NCI-H748 (cell line): ENCODE data around the gene GRK6.

ENCODE experiments used
- DNase-seq: peaks from one replicate; lab custom pipeline; 2025; ENCODE audit not compliant: unreplicated experiment; lab: John Stamatoyannopoulos, UW

GRK6 gene

DNA sequence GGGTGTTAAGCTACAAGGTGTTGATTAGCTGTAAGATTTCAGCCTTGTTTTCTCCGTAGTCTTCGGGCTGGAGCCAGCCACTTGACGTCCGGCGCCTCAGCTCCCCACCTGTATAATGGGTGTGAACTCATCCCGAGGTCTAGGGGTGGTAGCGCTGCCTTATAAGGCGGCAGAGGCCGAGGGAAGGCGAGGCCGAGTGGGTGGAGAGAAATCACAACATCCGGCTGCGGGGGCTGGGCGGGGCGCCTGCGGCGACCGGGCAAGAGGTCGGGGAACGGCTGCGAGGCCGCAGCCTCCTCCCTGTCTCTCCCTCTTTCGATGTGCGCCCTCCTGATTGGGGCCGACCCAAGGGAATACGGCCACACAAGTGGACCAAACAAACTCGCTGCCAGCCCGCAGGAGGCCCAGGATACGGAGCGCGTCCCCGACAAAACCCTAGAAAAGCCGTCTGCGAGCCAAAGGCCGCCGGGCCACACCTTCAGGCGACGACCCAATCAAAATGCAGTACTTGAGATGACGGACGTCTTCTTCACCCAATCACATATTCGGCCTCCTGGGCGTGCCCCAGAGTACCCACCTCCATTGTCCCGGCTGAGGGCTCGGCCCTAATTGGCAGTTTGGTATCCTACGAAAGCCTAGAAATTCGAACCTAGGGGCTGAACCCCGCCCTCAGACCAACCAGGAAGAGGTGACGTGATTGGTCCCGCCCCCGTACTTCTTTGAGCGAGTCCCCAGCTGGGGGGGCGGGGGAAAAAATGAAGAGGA lies 493 bp upstream of the GRK6 start:
- peak; percentile 100 for DNase-seq

DNA sequence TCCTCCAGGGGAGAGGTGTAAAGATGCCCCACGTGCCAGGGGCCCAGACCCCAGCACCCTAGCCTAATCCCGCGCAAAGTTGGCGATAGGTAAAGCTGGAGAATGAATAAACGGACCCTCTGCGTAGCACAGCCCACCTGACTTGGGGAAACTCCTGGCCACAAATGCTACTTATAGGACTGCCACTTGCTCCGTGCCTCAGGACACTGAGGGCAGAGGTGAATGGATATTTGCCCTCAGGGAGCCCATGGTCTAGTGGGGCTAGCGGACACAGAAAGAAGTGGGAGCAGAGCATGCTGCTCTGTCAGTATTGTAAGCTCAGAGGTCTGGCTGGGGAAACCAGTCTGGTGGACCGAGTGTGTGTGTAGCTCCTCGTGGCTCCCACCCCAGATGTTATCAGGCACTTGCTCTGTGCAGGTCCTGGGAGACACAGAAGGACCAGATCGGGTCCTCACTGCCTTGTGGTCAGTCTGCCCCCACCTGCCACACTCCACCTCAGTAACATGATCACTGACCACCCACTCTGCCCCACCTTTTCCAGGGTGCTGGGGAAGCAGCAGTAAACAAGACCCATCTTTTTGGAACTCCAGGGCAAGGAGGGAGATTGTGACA lies 841 bp downstream of the GRK6 start:
- peak; percentile 36 for DNase-seq

DNA sequence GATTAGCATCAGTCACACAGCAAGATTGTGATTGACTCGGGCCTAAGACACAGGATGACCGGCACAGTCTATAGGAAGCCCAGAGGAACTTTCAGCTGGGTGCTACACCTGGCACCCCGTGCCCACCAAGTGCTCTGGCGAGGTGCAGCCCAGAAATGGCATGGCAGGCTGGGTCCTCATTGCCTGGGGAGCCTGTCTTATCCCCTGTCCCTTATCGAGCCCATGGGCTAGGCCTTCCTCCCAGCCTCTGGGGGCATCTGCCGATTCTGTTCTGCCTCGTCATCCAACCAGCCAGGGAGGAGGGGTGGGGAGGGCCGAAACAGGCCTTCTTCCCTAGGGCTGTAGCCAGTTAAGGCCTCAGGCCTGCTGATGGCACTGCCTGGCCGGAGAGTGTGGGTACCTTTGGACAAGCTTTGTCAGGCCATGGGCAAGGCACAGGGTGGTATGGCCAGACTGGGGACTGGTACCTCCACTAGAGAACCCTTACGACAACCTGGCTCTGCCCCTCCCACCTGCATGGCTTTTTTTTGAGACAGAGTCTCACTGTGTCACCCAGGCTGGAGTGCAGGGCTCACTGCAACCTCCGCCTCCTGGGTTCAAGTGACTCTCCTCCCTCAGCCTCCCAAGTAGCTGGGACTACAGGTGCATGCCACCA lies 1.6 kb downstream of the GRK6 start:
- DNase-seq = no peak

DNA sequence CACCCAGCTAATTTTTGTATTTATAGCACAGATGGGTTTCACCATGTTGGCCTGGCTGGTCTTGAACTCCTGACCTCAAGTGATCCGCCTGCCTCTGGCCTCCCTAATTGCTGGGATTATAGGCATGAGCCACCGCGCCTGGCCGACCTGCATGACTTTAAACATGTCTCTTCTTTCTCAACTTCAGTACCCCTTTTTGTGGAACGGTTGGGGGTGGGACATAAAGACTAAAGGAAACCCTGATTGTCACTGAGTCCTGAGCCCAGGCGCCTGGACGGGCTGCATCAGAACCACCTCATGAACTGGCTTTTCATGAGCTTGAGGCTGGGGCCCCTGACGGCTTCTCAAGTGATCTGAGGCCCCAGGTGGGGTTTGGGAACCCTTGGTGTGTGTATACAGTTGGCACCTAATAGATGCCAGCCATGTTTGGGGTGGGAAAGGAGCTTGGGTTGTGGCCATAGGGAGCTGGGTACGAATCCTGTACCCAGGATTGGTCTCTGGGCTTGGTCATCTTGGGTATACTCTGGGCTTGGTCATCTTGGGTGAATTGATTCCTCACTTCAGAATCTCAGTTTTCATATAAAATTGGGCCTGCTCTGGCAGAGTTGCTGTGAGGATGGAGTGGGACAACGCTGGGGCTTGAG lies 2.2 kb downstream of the GRK6 start:
- no peak for DNase-seq

DNA sequence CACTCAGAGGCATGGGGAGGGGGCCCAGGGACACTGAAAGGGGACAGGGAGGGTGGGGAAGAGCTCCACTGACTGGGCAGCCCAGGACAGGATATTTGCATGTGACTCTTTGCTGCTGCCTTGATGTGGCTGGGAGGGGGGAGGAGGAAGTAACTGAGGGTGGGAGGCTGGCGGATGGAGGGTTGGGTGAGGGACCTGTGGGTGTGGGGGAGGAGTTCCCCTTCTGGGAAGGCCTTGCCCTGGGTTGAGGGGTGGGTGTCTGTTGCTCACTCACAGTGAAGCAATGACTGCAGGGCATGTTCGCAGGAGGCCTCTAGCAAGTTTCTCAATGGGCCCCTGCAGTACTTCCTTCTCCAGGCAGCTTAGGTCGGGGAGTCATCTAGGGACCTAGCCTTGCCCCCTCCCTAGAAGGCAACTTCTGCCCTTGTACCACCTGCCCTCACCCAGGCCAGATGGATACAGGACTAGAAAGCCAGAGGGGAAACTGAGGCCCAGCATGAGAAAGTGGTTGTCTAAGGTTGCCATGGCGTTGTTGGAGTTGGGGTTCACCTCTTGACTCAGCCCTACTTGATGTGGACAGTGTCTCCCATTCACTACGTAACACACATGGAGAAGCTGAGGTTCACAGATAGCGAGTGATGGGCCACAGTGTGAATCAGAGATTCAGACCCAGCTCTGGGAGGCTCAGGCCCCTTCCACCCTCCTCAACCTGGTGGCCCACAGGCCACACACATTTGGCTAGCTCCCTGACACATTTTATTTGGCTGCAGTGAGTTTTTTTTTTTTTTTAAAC lies 3.0 kb downstream of the GRK6 start:
- no peak for DNase-seq

DNA sequence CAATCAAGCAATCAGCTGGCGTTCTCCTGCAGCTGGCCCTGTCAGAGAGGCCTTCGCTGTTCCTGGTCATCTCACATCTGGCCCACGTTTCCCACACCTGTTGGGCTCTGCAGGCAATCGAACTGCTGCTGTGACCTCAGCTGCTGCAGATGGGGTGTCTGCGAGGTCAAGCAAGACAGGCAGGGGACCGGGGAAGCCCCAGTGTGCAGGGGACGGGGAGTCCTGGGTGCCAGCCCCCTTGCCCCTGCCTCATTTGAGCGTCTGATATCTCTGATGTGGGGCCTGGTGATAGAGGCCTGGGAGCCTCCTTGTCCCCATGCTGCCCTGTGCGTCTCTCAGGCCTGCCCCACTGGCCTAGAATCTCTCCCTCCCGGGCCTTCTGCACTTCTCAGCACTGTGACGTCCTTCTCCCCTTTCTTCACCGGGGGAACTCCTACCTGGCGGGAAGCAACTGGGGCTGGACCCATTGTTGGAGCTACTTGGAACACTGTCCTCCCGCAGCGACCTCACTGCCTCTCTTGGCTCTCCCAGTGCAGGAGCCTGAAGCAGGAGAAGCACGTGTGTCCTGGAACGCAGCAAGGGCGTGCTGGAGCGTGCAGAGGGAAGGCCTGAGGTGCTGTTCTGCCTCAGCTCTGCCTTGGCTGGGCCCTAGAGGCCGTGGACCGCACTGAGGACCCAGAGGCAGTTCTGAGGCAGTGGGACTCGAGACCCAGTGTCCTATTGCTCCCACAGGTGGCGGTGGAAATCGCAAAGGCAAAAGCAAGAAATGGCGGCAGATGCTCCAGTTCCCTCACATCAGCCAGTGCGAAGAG lies 3.9 kb downstream of the GRK6 start:
- DNase-seq = no peak

DNA sequence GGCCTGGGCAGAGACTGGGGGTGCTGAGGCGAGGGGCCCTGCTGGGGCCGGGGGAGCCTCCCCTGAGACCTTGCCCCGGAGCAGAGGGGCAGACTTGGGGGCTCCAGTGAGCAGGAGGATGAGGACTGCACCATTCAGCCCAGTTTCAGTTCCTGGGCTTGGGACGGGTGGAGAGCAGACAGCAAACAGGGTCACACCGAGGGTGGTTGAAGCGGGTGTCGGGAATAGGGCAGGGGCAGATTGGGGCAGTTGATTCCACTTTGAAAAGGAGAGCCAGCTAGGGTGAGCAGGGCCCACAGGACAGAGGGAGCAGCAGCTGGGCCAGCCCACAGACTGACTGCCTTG lies 4.5 kb downstream of the GRK6 start:
- no peak for DNase-seq

DNA sequence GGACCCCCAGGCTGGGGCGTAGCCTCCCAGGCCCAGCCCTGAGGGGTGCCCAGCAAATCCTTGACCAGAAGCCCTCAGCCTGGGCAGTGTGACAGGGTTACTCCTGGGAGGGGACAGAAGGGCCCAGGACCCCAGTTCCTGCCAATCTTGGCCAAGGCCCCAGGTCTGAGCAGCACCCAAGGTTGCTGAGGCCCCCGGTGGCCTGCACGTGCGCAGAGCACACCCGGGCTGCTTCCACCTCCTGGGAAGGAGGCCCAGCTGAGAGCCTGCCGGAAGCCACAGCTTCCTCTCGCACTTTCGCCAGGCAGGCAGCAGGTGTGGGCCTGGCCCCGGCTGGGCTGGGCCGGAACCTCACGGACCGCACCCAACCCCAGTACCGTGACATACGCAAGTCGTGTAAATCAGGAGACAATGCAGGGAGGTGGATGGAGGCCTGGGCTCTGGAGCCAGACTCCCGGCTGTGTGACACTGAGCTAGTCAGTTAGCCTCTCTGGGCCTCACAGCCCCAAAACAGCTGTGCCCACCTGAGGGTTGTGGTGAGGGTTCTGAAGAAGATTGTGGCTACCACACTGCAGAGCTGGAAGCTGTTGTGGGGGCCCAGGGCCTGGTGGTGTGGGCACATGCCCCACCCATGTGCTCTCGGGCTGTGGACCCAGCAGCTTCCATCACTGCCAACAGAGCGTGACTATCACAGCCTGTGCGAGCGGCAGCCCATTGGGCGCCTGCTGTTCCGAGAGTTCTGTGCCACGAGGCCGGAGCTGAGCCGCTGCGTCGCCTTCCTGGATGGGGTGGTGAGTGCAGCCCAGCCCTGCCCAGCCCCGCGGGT lies 5.1 kb downstream of the GRK6 start:
- DNase-seq = no peak

DNA sequence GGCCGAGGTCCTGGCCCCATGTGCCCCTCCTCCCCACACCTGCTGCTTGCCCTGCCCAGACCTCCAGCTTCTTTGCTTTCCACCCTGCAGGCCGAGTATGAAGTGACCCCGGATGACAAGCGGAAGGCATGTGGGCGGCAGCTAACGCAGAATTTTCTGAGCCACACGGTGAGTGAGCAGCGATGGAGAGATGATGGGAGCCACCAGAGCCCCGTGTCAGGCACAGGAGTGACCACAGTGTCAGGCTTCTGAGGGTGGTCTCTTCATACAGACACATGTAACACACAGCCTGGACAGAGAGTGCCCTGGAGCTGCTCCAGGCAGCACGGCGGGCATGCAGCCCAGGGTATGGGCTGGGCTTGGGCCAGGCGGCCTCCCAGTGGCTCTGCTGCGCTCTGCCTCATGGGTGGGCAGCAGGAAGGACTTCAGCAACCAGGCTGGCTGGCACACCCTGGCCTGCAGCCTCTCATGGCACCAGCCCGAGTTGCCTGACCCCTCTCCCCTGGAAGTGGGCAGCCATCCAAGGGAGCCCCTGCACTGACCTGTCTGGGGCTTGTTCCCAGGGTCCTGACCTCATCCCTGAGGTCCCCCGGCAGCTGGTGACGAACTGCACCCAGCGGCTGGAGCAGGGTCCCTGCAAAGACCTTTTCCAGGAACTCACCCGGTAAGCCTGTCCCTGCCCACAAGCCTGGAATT lies 5.8 kb downstream of the GRK6 start:
- DNase-seq = no peak

DNA sequence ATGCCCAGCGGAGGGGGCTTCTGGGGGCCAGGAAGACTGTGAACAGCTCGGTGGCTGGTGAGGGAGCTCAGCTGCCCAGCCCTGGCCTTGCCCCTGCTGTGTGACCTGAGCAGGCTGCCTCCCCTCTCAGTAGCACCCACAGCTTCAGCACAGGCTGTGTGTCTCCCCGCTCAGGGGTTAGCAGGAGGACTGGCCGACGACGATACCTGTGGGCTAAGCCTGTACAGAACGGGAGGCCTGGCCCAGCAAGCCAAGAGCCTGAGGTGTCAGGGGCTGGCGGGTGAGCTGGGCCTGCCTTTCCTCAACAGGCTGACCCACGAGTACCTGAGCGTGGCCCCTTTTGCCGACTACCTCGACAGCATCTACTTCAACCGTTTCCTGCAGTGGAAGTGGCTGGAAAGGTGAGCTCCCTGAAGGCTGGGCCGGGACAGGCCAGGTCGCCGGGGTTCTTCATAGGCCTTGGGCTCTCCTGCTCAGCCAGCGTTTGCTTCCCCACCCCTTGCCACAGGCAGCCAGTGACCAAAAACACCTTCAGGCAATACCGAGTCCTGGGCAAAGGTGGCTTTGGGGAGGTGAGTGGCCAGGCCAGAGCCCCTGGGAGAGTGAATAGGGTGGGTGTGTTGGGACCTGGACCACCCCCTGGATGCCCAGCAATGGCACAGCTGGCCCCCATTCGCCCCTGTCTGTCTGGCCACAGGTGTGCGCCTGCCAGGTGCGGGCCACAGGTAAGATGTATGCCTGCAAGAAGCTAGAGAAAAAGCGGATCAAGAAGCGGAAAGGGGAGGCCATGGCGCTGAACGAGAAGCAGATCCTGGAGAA lies 6.6 kb downstream of the GRK6 start:
- no peak for DNase-seq

DNA sequence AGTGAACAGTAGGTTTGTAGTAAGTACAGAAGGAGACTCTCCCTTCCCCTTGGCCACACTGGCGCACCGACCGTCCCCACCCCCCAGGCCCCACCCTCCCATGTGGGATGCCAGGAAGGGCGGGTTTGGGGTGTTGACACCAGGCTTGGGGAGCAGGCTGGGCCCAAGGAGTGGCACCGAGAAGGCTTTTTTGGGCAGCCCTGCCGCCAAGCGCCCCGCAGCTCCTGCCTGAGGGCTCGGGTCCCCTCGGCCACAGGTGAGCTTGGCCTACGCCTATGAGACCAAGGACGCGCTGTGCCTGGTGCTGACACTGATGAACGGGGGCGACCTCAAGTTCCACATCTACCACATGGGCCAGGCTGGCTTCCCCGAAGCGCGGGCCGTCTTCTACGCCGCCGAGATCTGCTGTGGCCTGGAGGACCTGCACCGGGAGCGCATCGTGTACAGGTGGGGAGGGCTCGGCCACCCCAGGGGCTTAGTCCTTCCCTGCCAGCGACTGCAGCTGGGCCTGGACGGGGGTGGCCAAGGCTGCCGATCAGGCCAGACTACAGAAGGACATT lies 7.3 kb downstream of the GRK6 start:
- DNase-seq = no peak

DNA sequence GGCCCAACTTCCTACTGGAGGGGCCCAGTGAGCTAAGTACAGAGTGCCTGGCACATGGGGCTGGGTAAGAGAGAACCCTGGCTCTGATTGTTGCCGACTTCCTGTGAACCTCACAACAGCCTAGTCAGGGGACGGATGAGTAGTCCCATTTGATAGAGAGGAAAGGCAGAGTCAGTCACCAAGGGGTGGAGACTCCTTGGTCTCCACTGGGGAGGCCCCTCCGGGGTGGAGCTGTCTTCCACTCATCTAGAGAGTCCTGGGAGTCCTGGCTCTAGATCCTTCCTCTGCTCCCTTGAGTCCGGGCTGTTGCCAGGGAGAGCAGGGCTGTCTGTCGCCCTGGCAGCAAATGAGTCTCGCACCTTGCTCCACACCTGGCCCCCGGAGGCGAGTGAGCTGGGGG lies 8.0 kb downstream of the GRK6 start:
- no peak for DNase-seq

DNA sequence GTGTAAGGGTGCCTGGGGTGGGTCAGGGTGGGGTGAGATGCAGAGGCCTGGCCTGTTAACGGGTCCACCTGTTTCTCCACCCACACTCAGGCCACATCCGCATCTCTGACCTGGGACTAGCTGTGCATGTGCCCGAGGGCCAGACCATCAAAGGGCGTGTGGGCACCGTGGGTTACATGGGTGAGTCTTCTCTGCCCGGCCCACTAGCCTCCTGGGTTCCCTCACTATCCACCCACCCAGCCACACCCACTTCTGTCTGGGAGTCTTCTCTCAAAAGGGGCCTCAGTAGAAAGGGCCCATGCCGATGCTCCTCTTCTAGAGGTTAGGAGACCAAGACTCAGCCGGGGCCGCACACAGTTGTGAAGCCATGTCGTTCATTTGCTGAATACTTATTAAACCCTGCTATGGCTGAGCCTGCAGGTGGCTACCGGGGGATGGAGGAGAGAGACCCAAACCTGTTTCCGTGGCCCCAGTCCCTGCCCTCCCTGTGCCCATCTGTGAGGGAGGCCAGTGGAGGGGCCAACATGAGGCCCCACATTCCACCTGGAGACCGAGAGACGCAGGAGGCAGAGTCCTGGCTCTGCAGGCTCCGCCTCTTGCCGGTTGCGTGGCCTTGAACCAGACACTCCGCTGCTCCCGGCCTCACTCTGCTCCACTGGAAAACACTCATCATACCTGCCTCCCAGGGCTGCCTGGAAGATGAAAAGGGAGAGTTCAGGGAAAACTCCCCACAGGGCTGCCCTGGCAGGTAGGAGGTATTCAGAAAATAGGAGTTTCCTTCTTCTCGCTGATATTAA lies 8.7 kb downstream of the GRK6 start:
- no peak for DNase-seq

DNA sequence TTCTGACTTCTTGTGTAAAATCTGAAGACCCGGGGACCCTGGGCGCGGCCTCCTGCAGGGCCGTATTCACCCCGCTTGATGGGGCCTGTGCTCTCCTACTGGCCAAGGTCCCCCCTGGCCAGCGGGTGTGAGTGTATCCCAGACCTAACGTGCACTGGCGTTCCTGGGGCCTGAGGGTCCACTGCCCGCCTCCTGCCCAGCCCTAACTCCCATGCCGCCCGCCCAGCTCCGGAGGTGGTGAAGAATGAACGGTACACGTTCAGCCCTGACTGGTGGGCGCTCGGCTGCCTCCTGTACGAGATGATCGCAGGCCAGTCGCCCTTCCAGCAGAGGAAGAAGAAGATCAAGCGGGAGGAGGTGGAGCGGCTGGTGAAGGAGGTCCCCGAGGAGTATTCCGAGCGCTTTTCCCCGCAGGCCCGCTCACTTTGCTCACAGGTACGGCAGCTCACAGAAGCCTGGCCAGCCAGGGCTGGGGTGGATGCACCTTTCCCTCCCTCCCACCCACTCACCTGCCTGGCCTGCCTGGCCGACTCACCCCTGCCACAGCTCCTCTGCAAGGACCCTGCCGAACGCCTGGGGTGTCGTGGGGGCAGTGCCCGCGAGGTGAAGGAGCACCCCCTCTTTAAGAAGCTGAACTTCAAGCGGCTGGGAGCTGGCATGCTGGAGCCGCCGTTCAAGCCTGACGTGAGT lies 9.5 kb downstream of the GRK6 start:
- no peak for DNase-seq

DNA sequence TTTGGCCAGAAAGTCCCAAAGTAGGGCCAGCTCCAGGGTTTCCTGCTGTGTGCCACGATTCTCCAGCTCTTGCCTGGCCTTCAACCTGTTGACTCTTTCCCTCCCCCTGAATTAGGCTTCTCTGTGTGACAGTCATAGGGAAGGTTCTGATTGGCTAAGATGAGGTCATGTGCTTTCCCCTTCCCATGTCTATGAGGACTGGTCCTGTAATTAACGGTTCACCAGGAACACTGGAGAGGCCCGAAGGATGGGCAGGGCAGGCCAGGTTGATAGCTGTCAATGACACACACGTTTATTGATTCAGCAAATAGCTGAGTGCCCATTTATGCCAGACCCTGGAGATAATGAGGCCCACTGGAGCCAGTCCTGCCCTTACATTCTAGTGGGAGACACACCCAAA lies 11.1 kb downstream of the GRK6 start:
- peak; percentile 52 for DNase-seq

DNA sequence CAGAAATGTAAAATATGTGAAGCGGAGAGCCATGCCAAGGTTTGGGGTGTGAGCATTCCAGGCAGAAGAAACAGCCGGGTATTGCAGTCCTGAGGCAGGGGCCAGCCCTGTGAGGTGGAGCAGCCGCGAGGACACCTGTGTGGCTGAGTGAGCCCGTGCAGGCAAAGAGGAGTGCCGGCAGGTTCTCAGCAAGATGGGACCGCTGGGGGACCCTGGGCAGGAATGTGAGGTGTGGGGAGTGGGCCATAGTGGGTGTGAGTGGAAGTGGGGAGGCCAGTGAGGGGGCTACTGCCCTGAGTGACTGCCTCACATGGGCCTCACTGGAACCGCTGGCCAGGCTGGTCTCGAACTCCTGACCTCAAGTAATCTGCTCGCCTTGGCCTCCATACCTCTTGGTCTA lies 12.0 kb downstream of the GRK6 start:
- no peak for DNase-seq
